ENCODE data around the gene MTRF1L.
"Not testable (repeated sequence)": the region's sequence is repeated elsewhere in the genome, so short reads cannot be mapped to it uniquely, and the experiment has no call there.

MTRF1L gene

DNA sequence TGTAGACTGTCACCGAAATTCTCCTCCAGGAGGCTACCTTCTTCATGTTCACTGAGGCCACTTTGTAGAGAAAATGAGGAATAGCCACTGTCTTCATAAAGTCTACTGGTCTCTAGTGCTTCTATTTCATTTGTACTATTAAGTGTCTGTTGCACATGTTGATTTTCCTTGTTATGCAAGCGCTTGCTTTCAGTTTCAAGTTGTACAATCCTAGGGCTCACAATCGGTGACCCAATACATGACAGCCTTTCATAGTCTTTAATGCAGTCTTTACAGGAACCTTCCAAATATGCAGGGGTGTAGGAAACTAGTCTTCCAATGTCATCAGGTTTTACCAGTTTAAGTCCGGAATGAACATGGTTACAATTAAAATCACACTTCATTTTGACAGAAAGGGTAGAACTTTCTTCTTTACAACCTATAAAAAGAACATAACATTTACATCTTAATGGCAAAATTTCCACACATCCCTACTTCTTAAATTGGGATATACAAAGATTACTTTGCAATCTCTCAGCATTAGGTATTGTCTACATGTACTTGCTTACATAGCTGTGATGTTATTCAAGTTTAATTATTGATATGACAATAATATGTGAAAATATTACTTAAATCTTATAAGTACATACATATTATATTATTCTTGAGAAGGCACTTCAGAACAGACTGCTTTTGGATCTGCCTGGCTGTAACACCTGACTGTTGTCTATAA is 27.1 kb downstream of the MTRF1L start:
- peak; percentile 87 for FAIRE-seq

DNA sequence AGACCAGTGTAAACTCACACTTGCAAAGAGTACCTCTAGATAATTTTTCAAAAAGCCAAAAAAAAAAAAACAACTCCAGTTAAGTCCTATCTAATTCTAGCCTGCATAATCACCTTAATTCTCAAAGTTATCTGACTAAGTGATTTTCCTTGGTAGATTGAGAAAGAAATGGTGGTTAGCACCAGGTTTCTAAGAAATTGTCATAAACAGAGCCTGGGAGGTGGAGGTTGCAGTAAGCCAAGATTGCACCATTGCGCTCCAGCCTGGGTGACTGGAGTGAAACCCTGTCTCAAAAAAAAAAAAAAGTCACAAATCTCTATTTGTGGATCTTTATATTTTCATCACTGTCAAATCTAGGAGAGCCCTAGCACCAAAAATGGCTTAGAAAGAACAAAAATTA is 28.6 kb downstream of the MTRF1L start:
- no peak for FAIRE-seq
- no peak for DNase-seq (ENCODE audit: insufficient read length, low spot score)

More for the DNA sequence above, 27.1 kb downstream of the MTRF1L start:
- no peak for DNase-seq (ENCODE audit: insufficient read length, low spot score)

DNA sequence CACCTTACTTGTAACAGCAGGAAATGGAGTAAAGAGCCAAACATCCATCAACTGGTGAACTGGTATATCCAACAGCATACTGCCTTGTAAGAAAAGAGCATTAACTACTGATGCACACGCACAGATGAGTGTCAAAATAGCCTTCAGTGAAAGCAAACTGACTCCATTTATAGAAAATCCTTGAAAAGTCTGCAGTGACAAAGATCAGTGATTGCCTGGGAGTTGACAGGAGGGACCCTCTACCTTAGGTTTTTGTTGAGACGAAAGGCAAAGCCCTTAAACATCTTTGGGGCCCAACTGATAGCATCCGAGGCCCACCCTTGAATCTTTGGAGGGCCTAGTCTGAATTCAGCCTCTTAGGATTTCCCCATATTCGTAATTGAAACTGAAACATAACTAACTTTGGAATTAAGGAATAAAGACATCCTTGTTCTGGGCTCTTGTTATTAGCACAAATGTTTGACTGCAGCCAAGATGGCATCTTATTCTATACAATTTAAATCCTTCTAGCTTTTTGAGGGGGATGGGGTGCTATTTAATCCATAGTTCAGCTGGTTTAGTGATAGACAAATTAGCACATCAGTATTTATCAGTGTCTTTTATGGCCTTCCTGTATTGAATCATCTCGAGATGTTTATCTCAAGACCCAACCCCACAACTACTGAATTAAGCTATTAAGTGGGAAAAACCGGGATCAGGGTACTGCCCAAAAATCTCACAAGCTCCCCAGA is 32.7 kb downstream of the MTRF1L start:
- DNase-seq (ENCODE audit: insufficient read length, low spot score) (no peak), FAIRE-seq (no peak)

DNA sequence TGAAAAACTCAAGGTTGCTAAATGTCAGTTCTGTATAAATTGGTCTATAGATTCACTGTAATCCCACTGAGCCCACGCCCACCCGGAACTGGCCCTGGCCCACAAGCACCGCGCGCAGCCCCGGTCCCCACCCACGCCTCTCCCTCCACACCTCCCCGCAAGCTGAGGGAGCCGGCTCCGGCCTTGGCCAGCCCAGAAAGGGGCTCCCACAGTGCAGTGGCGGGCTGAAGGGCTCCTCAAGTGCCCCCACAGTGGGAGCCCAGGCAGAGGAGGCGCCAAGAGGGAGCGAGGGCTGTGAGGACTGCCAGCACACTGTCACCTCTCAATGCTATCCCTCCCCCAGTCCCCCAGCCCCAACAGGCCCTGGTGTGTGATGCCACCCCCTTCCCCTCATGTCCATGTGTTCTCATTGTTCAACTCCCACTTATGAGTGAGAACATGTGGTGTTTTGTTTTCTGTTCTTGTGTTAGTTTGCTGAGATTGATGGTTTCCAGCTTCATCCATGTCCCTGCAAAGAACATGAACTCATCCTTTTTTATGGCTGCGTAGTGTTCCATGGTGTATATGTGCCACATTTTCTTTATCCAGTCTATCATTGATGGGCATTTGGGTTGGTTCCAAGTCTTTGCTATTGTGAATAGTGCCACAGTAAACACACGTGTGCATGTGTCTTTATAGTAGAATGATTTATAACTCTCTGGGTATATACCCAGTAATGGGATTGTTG is 36.2 kb downstream of the MTRF1L start:
- not testable (repeated sequence) for DNase-seq (ENCODE audit: insufficient read length, low spot score); FAIRE-seq

DNA sequence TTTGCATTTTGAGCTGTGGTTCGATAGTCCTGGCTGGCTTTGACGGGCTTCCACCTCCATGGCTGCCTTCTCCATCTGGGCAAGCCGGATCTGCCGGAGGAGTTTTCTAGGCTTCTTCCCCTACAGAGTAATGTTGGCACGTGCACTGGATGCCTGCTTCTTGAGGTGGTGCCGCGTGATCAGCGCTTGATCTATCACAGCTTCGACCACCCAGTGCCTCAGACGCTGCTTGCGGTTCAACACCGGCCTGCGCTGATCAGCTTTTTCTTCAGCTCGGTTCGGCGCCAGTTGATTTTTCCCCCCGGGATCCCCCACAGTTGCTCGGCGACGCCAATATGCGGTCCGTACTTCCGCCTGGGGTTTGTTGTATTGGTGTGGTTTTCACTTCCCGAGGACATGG is 43.2 kb downstream of the MTRF1L start:
- no peak for FAIRE-seq
- DNase-seq (ENCODE audit: insufficient read length, low spot score): no peak

DNA sequence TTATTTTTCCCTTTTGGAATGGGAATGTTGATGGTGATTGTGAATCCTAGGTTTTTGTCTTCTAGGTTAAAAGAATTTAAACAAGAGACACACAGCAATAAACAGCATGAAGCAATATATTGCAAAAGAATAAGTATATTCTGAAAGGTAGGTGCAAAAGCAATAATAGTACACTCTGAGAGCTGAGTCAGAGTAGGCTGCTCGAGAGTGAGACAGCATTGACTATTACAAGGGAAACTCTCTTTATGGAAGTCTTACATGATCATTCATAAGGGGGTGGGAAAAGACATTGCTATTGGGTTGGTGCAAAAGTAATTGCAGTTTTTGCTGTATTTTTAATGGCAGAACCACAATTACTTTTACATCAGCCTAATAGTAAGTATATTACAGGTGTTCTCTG is 44.7 kb downstream of the MTRF1L start:
- no peak for FAIRE-seq
- DNase-seq (ENCODE audit: insufficient read length, low spot score): no peak

DNA sequence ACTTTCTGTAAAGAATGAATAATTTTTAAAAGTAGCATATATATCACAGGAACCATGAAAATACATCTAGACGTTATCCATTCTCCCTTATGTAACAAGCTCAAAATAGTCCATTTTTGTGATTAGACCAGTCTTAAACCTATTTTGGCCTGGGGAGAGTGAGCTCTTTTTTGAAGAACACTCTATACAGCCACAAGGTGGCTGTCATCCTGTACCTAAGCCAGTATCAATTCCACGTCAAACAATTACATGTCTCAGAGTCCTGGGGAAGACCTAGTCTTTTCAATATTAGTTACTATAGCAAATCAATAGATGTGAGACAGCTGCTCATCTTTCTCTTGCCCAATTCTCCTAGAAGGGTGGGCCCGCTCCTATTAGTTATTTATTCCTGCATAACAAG is 48.1 kb downstream of the MTRF1L start:
- DNase-seq (ENCODE audit: insufficient read length, low spot score) (no peak), FAIRE-seq (no peak)

DNA sequence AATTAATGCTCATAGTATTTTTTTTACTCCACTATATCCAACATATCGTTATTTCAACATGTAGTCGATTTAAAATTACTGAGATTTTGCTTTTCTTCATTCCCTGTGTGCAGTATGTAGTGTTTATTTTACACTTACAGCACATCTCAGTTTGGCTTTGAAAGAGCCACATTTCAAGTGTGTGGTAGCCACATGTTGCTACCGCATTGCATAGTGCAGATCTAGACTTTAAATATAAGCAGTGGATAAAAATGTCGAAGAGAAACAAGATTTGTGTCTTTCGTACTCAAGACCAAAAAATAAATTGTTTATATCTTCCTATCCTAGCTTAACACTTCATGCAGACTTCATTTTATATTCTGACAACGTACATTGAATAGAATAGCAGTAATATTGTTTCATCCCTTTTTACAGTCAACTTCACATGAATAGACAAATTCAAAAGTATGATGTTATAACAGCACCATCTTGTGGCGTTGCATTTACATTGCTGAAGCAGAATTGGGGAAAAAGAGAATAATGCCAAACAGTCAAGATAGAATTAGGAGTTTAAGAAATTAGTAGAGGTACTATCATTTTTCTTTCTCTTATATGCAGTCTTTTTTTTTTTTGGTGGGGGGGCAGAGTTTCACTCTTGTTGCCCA is 49.5 kb downstream of the MTRF1L start:
- no peak for DNase-seq (ENCODE audit: insufficient read length, low spot score)
- FAIRE-seq: no peak

DNA sequence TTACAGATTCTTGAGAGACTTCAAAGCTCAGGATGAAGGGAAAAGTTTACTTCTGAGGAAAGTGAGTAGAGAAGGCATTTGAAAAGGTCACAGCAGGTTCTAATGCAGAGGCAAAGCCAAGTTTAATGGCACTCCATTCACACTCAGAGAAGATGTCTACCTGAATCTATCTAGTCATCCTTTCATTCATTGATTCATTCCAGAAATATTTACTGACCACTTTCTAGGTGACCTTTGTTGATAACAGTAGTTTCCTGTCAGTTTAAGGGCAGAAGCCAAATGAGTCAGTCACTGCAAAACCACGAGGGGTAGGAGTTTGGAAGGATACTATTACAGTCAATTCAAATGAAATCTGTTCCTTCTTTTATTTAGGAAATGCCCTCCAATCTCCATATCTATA is 50.5 kb downstream of the MTRF1L start:
- no peak for FAIRE-seq
- DNase-seq (ENCODE audit: insufficient read length, low spot score): no peak

DNA sequence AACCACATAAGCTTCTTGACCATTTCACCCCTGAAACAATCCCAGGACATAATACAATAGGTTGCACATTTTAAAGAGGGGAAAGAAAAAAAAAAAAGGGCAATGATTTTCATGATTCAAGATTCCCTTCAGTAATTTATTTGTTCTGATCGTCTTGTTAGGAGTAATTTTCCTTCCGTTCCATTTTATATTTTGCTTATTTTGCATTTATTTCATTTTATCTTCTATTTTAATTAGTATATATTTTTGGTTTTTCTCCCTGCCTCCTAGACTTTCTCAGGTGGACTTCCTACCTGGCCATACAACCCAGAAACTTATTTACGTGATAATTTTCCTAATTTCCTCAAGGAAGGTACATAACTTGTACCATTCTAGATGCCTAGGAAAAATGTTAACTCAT is 52.3 kb downstream of the MTRF1L start:
- DNase-seq (ENCODE audit: insufficient read length, low spot score) (no peak), FAIRE-seq (no peak)

DNA sequence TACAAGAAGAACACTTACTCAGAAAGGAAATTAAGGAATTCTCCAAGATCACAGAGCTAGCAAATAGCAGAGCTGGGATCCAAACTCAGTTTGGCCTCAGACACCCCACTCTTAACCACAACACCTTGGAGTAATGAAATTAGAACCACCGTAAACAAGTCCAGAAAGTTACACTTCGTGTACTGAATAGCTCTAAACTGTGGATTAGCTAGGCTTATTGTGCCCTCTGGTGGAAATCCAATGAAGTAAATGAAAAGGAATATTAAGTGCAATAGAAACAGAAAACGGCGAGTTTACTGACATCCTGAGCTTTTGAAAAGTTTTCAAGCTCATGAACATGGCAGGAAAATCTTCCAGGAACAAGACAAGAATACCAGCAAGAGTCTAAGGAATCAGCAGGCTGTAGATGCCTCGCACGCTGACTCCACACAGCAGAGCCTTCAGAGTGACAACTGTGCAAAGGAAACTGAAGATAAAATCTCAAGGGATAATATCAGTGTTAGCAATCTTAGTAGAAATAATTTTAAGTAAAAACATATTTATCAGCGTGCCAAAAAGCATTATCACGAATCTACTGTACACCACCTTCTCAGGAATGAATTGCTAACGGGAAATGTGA is 54.2 kb downstream of the MTRF1L start:
- peak; percentile 95 for FAIRE-seq
- DNase-seq (ENCODE audit: insufficient read length, low spot score): peak; percentile 18

DNA sequence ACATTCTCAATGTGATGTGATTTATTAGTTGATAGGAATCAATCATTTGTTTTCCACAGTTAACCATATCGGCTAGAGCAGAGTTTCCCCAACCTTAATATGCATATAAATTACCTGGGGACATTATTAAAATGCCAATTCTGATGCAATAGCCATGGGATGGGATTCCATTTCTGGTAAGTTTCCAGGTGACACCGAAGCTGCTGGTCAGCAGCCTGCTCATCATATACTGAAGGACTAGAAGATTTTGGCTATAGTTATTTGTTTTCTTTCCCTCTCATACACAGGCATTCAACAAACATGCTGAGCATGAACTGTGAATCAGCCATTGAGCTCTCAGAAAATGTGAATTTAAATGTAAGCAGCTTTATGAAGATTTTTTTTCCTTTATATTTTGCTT is 55.5 kb downstream of the MTRF1L start:
- no peak for FAIRE-seq
- no peak for DNase-seq (ENCODE audit: insufficient read length, low spot score)

DNA sequence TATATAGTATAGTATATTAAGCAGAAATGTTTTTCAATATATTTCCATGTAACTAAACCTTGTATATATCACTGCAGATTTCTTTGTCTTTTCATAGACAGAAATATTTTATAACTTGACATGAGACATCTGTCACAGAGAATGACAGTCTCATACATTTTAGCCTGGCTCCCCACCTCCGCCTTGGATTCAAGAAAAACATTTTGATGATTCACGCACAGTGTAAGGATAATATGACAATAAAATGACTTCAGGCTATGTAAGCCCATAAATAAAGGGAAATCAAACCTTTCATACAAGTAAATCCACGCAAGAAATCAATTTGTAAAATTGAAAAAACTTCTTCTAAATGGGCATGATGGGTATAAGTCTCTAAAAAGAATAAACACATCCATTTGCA is 56.0 kb downstream of the MTRF1L start:
- no peak for FAIRE-seq
- DNase-seq (ENCODE audit: insufficient read length, low spot score): no peak

DNA sequence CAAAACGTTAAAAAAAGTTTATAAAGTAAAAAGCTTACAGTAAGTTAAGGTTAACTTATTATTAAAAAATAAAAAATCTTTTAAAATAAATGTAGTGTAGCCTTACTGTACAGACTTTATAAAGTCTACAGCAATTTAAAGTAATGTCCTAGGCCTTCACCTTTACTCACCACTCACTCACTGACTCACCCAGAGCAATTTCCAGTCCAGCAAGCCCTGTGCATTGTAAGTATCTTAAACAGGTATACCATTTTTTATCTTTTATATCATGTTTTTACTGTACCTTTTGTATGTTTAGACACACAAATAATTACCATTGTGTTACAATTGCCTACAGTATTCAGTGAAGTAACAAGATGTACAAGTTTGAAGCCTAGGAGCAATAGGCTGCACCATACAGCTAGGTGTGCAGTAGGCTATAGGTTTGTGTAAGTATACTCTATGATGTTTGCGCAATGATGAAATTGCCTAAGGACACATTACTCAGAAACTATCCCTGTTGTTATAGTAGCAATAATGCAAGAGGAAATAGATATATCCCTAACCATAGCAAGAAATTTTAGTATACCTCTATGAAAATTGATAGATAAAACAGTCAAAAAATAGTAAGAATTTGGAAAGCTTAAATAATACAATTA is 59.1 kb downstream of the MTRF1L start:
- FAIRE-seq (no peak), DNase-seq (ENCODE audit: insufficient read length, low spot score) (no peak)

DNA sequence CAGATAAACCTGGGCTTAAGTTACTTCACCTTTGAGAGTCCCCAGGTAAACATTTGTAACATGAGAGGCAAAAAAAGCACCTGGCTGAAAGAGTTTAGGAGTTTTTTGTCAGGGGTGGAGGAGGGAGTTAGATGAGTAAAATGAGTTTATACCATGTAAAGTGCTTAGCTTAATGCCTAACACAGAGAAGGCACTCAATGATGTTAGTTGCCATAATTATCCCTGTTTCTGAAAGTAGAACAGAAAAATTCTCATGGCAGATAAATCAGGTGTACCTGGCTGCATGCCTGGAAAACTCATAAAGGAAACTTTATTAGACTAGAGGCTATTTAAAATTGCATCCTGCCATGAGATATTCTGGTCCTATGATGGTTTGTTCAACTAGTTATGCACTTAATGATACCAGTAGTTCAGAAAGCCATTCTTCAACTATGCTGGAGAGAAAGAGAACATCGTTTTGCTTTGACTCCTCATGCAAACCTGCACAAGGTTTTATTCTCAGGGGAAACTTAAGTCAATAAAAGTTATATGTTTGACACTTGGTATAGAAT is 60.1 kb downstream of the MTRF1L start:
- DNase-seq (ENCODE audit: insufficient read length, low spot score) (no peak), FAIRE-seq (no peak)

DNA sequence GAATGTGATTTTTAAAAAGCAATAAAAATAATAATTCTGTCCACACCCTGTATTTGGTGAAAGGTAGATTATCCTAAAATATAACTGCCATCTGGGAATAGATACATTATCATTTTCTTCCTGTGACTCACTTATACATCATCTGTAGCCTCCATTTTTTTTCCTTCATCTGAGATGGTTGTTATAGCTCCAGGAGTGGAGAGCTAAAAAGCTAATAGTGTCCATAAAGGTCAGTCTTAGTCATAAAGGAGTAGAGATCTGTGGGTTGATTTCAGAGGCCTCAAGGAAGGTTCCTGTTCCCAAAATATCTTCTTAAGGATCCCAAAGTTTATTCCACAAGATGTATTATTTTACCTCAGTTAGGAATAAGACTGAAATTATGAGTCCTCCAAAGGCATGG is 60.8 kb downstream of the MTRF1L start:
- no peak for DNase-seq (ENCODE audit: insufficient read length, low spot score)
- no peak for FAIRE-seq
